Measurements from ENCODE around the gene PTPRCAP.
A peak's percentile ranks its signal among the peaks of the same experiment; 100 is the strongest.
"Not testable (repeated sequence)": the region's sequence is repeated elsewhere in the genome, so short reads cannot be mapped to it uniquely, and the experiment has no call there.

Gene PTPRCAP, protein sequence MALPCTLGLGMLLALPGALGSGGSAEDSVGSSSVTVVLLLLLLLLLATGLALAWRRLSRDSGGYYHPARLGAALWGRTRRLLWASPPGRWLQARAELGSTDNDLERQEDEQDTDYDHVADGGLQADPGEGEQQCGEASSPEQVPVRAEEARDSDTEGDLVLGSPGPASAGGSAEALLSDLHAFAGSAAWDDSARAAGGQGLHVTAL

DNA sequence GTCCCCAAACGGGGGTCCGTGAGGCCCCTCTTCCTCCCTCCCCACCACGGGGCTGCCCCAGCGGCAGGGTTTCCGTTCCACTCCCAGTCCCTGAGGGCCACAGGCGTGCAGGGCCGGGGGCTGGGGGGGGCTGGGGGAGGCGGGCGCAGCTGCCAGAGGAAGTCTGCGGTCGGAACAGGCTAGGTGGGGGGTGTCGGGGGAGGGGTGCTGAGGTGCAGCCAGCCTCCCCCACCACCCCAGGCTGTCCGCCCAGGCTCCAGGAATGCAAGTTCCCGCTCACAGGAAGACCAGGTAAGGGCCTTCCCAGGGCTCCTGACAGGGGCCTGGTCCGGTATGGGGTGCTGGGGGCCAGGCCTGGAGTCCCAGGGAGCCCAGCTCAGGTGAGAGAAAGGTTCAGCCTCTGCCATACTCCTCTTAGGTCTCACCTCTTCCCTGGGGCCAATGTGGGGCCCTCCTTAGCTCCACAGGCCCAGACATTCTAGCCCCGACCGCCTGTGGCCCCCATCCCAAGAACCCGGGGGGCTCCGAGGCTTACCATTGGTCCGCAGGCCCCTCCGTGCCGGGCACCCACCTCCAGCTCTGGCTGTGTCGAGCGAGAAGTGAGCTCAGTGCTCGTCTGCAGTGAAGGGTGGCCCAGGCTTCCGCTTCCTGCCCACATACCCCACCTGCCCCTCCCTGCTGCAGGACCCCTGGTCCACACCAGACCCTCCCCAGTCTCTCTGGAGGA, at the start of gene PTPRCAP:
Gene PTPRCAP (minus strand): TSS at position 601 of the 727 bp plus-strand sequence. CDS start 63 bp downstream, at position 538.
- ATAC-seq: peak; percentile 27 to 33

DNA sequence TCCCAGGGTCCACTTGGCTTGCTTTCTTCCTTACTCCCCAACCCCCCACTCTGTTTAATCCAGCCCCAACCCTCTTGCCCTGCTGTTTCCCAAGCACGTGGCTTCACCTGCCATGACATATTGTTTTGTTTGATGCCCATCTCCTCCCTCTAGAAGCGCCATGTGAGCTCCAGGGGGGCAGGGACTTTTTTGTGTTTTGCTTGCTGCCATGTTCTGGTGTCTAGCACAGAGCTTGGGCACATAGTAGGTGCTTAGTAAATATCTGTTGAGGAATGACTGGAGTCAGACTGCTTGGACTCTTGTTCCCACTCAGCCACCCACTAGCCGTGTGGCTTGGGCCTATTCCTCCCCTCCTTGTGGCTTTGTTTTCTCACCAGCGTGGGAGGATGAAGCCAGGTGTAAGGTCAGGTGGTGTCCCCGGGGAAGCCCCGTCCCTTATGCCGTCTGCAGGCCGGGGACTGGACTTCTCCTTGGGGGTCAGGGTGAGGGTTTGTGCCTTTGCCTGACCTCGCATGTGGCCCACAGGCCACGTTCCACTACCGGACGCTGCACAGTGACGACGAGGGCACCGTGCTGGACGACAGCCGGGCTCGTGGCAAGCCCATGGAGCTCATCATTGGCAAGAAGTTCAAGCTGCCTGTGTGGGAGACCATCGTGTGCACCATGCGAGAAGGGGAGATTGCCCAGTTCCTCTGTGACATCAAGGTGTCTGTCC, 49.2 kb upstream of the PTPRCAP start:
- peak in 1 of 2 donors; percentile 2 for ATAC-seq

DNA sequence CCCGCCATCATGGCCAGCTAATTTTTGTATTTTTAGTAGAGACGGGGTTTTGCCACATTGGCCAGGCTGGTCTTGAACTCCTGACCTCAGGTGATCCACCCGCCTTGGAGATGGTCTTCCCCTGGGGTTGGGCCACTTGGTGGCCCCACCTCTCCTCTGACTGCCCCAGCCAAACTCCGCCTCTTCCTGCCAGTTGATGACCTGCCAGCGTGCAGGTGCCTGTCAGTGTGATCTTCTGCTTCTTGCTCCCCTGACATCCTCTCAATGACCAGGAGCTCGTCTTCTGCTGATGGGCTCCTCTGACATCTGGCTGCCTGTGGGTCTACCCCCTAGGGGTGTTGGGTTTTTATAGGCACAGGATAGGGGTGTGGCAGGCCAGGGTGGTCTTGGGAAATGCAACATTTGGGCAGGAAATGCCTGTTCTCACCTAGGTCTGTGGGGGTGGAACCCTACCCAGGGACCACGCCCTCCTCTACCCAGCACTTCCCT, 48.4 kb upstream of the PTPRCAP start:
- ATAC-seq: not testable (repeated sequence)

DNA sequence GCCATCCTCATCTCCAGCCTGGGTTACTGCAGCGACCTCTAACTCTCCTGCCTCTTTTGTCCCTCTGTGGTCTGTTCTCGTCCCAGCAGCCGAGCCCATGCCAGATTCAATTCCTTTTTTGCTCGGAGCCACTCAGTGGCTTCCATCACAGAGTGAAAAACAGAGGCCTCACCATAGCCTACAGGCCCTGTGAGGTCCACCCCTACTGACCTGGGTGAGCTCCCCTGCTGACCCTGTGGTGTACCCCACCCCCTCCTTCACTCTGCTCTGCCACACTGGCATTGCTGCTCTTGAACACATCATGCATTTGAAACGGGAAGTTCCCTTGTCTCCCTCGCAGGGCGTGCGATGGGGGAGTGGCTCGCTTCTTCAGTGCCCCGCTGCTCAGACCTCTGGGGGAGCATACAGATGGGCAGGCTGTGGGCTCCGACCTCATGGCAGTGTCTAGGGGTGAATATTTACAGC, 47.4 kb upstream of the PTPRCAP start:
- ATAC-seq: peak; percentile 11 to 14

DNA sequence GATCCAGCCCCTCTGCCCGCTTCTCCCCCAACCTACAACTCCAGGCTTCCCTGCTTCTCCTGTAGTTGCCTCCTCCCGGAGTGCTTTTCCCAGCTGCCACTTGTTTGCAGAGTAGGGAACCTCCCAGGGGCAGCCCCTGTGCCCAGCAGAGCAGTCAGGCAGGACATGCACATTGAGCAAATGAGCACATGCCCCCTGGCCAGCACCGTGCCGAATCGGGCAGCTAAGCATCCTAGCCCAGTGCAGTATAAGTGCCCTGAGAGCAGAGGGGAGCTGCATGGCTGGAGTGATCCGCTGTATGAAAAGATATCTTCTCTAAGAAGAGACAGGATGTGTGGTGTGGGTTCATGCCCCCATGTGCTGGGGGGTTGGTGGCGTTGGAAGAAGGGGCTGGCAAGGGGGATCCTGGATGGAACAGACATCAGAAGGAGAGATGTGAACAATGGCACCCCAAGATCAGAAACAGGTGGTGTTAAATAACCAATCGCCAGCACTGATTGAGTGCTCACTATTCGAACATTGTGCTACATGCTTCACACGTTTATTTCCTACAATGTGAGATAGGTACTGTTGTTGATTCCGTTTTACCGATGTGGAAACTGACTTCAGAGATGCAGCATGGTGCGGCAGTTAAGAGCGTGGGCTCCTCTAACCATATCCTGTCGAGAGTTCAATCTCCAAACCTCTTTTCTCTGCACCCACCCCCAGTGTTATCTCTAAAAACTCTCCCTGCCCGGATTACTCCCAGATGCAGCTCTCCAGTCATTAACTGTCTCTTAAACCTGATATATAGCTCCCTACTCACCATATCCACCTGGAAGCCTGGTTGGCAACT, 46.6 kb upstream of the PTPRCAP start:
- peak in 1 of 2 donors; percentile 3 for ATAC-seq

DNA sequence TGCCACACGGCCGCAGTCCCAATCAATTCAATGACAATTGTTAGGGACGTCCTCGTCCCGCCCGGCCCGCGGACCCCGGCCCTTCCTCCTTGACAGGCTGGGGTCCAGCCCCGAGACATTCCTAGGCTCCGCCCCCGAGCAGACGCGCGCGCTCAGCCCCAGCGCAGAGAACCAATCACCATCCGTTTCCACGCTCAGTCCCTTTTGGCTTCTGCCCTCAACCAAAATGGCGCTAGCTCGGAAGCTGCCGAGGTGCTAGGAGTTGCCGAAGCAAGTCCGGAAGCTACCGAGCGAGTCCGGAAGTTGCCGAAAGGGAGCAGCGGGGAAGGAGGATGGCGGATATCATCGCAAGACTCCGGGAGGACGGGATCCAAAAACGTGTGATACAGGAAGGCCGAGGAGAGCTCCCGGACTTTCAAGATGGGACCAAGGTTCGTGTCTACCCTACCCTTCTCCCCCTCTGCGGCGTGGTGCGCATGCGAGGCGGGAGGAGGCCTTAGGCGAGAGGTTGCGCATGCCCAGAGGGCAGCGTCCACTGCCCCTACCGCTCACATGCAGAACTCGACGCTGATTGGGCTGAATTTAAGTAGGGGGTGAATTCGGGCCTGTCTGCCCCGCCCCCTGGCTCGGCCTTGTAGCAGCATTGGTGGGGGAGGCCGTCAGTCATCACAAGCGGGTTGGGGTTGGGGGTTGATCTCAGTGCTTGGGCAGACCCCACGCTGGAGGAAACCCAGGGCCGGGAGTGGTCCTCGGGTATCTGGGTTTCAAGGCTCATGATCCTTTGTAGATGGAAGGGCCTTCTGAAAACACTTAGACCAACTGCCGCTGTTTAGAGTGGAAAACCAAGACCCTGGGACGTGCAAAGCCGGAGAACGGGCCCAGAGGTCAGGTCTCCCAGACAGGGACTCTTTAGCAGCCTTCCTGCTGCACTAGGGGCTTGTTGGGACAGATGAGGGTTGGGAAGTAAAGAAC, 45.6 kb upstream of the PTPRCAP start, which contains the start of gene AIP:
Gene AIP (plus strand): TSS at position 200 of the 972 bp plus-strand sequence. CDS start 133 bp downstream, at position 333.
- ATAC-seq: peak; percentile 76 to 78

DNA sequence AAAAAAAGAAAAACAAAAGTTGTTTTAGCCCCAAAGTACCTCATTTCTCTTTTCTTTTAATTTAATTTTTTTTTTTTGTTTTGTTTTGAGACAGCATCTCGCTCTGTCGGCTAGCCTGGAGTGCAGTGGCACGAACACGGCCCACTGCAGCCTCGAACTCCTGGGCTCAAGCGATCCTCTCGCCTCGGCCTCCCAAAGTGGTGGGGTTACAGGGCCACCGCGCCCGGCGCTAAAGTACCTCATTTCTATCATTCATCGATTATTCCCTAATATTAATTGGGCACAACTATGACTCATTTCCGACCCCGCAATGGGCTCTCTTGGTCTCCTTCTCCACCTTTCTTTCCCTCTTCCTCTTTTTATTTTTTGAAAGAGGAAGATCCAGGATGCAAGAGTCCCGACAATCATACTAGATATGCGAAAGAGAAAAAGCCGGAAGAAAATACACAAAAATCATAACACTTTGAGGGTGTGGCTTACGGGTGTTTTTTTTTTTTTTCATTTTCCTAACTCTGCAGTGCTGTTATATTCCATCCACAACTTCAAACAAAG, 44.9 kb upstream of the PTPRCAP start:
- peak; percentile 1 to 2 for ATAC-seq

DNA sequence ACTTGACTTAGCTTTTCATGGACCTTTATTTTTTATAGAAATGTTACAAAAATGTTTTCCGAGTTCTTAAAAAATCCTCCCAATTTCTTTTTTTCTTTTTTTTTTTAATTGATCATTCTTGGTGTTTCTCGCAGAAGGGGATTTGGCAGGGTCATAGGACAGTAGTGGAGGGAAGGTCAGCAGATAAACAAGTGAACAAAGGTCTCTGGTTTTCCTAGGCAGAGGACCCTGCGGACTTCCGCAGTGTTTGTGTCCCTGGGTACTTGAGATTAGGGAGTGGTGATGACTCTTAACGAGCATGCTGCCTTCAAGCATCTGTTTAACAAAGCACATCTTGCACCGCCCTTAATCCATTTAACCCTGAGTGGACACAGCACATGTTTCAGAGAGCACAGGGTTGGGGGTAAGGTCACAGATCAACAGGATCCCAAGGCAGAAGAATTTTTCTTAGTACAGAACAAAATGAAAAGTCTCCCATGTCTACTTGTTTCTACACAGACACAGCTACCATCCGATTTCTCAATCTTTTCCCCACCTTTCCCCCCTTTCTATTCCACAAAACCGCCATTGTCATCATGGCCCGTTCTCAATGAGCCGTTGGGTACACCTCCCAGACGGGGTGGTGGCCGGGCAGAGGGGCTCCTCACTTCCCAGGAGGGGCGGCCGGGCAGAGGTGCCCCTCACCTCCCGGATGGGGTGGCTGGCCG, 40.0 kb upstream of the PTPRCAP start:
- not testable (repeated sequence) for ATAC-seq

DNA sequence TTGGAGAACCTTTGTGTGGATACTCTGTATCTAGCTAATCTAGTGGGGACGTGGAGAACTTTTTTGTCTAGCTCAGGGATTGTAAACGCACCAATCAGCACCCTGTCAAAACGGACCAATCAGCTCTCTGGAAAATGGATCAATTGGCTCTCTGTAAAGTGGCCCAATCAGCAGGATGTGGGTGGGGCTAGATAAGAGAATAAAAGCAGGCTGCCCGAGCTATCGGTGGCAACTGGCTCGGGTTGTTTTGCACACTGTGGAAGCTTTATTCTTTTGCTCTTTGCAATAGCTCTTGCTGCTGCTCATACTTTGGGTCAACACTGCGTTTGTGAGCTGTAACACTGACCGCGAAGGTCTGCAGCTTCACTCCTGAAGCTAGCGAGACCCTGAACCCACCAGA, 39.2 kb upstream of the PTPRCAP start:
- ATAC-seq: not testable (repeated sequence)

DNA sequence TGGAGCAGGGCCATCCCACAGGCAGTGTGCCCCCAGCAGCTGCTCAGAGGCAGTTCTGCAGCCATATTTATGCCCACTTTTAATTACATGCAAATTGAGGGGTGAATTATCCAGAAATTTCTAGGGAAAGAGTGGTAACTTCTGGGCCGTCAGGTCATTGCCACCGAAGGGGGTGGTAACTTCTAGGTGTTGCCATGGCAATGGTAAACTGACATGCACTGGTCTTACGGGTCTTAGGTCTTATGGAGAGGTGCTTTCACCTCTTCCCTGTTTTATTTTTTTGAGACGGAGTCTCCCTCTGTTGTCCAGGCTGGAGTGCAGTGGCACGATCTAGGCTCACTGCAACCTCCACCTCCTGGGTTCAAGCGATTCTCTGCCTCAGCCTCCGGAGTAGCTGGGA, 35.4 kb upstream of the PTPRCAP start:
- no peak for ATAC-seq

DNA sequence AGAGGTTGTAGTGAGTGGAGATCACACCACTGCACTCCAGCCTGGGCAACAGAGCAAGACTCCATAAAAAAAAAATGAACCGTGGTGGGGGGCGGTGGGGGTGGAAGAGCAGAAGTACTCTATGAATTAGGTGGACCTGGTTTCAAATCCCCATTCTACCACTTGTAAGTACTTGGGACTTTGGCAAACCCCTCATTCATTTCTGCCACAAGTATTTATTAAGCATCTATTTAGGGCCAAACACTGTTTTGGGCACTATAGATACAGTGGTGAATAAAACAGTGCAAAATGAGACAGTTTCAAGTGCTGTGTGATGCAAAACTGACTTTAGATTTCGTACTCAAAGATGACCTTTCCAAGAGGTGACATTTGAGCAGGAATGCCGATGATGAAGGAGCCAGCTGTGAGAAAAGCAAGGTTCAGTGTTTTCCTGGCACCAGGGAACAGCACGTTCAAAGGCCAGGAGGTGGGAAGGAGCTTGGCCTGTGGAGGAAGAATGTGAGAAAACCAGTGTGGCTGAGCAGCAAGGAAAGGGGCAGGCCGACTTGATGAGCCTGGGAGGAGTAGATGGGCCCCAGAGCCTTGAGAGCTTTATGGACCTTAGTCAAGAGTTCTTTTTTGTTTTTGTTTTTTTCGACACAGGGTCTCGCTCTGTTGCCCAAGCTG, 33.0 kb upstream of the PTPRCAP start:
- no peak for ATAC-seq

DNA sequence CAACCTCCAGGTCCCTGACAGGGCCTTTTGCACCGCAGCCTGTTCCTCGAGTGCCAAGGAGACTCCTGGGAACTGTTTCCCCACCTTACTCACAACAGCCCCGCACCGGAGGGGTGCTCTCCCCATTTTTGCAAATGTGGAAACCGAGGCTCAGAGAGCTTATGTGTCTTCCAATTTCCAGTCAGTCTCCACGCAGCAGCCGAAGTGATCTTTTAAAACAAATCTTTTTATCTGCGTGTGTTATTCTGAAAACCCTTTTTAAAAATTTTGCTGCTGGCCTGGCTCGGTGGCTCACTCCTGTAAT, 32.0 kb upstream of the PTPRCAP start:
- ATAC-seq: no peak

DNA sequence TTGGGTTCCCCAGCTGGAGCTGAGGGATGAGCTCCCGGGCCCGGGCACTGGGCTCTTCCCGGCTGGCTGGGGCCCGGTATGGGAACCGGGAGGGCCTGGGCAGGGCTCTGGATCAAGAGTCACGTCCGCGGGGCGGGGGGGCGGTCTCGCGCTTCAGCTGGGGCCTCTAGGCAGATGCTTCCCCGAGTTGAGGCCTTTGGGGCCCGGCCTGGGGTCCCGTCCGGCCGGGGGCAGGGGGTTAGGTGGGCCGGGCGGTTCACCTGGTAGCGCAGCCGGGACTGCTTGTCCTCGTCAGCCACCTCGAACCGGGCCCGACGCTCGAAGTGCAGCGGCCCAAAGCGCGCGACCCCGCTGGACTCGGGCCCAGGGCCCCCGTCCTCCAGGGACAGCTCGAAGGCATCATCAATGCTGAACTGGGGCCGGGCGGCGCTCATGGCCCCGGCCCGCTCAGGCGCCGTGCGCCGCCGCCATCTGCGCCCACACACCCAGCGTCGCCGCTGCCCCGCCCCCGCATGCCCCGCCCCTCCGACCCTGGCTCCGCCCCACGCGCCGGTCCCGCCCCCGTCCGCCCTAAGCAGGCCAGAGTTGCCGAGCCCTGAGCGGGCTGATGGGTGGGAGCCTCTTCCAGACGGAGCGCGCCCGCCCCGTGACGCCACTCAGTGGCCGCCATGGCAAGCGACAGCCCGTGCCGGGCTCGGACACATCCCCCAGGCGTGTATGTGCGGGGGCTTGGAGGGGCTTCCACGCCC, 31.5 kb upstream of the PTPRCAP start, which contains the start of gene TMEM134:
Gene TMEM134 (minus strand): TSS at position 493 of the 749 bp plus-strand sequence. CDS start 59 bp downstream, at position 434.
- ATAC-seq: peak; percentile 83 to 85

DNA sequence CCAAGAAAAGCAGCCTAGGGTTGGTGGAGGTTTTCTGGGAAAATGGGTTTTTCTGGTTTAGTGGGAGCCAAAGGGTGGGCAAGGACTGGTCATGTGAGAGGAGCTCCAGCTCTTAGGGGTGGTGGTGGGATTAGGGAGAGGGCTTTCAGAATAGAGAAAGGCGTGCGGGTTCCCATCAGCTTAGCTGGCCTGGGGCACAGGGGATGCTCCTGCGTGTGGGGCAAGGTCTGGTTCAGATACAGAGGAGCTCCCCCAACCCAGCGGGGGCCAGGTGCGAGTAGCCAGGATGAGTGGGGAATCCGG, 30.9 kb upstream of the PTPRCAP start:
- peak in 1 of 2 donors; percentile 2 for ATAC-seq

DNA sequence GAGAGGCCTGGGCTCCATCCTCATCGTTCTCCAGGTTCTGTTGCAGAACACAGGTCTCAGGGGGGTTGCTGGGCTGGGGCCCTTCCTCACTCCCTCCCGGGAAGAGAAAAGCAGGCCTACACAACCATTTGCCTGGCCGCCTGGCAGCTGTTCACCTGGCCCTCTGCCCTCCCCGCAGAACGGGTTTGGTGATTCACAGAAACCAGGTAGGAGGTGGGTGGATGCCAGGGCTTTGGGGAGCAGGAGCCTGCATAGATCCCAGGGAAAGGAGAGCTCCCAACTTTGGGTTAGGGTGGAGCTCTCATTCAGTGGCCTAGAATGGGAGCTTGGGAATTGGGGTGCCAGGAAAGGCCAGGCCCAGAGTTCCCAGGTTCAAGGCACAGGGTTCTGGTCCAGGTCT, 30.6 kb upstream of the PTPRCAP start:
- ATAC-seq: no peak

DNA sequence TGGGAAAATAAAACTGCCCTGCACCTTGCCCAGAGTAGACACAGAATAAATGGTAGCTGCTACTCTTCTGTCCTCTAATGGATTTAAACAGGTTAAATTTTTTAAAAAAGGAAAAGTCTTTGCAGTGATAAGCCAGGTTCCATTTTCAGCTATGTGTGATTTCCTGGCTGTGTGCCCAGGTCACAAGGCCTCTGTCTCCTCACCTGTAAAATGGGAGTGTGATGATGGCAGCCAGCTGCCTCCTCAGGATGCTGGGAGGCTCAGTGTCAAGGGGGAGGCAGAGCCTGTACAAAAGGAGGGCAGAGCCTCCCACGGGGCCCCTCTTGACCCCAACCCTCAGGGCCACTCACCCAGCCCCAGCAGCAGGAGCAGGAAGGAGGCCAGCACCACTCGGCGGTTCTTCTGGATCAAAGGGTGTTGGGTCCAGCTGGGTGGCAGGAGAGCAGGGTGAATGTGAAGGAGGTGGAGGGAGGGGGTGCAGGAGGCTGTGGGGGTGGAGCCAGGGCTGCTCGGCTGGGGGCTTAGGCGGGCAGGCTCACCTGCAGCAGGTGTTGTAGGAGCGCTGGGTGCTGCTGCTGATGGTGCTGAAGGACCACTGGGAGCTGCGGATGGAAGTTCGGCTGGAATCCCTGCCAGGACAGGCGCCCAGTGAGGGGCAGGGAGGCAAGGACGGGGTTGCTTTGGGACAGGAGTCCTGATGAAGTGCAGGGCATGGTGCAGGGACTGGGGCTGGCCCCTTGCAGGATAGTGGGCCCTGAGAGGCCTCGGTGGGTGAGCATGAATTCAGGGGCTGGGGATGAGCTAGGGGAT, 29.7 kb upstream of the PTPRCAP start:
- no peak for ATAC-seq

DNA sequence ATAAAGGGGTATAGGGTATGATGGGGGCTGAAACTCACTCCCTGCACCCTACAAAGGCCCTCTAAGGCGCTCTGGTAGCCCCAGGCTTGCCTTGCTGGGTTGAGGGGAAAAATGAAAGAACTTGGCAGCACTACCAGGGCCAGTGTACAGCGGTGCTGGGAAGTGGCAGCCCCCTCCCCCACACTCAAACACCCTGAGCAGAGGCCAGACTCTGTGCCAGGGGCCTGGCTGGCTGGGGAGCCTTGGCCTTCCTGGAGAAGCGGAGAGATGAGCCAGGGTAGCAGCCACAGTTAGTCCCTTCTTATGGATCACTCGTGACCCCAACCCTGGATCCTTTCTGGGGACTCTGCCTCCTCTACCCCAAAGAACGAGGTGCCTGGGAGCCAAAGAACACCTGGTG, 28.9 kb upstream of the PTPRCAP start:
- ATAC-seq: no peak

DNA sequence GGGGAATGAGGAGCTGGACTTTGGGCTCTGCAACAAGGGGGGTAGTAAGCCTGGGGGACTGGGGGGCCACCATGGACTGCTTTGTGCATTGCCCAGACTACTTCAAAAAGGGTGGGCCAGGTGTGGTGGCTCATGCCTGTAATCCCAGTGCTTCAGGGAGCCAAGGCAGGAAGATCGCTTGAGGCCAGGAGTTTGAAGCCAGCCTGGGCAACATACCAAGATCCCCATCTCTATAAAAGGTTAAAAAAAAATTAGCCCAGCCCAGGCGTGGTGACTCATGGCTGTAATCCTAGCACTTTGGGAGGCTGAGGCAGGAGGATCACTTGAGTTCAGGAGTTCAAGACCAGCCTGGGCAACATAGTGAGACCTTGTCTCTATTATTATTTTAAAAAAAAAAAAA, 28.0 kb upstream of the PTPRCAP start:
- ATAC-seq: not testable (repeated sequence)
